Astrocyte (in vitro differentiated cells and primary cell): Measurements from ENCODE around the gene SUPT4H1.

Source experiments
- CTCF ChIP-seq: IDR thresholded peaks from 2 replicates; pipeline ENCODE4 v1.5.1; 2011; ENCODE audit warnings: low read depth, mild to moderate bottlenecking, inconsistent platforms, low read length, moderate library complexity; ENCODE audit not compliant: insufficient read depth
- EZH2 ChIP-seq: IDR thresholded peaks from 2 replicates; pipeline ENCODE4 v1.6.1; 2012; ENCODE audit warnings: mild to moderate bottlenecking, low read length, inconsistent platforms; ENCODE audit not compliant: insufficient read depth

GRCh38 chr17:58337600-58338453 lies 14.2 kb downstream of the SUPT4H1 start:
- TF ChIP-seq CTCF (no peak), EZH2 (no peak)
